Upper lobe of left lung (tissue), 4 donors: ENCODE results near the gene ZNF750.

Source experiments
- EP300 ChIP-seq, 4 donors: sonication (generic); formaldehyde crosslinking; IDR thresholded peaks; one replicate each; pipeline ENCODE4 v1.5.1; 2017; ENCODE audit warnings: antibody characterized with exemption in 4 of 4, control low read depth in 2 of 4
- POLR2A ChIP-seq, 4 donors: fragments of 450-650 bp; IDR thresholded peaks; one replicate each; pipeline ENCODE4 v1.5.1; 2016 to 2017; ENCODE audit warnings: antibody characterized with exemption in 4 of 4, mild to moderate bottlenecking in 2 of 4
- POLR2AphosphoS5 ChIP-seq, 2 donors: sonication (generic); formaldehyde crosslinking; IDR thresholded peaks; one replicate each; pipeline ENCODE4 v1.5.1; 2017; ENCODE audit warnings: antibody characterized with exemption in 2 of 2
- TF ChIP-seq, protein P1 (sequence below), 6 experiments: fragments of 450-650 bp in 4 of 6; fragments of 200-600 bp in 2 of 6; sonication (generic) in 2 of 6; IDR thresholded peaks; one replicate each; pipeline ENCODE4 v1.5.1; 2016 to 2019; ENCODE audit warnings: antibody characterized with exemption in 6 of 6

DNA sequence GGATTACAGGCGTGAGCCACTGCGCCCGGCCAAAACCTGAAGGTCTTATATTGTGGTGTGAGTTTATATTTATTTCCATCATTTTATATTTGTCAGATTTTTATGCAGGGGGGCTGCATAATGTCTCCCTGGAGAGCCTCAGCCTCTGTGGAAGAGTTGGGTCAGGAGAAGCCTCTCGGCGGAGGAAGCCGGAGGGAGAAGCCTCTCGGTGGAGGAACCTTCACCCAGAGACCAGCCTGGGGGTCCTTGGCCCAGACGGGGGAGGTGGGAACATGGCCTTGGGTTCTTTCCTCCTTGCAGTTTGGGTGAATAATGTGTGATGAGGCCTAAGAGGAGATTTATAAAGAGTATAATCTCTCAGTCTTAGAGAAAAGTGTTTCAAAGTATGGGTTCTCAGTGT lies 22.4 kb upstream of the ZNF750 start:
- TF ChIP-seq, protein P1, sequence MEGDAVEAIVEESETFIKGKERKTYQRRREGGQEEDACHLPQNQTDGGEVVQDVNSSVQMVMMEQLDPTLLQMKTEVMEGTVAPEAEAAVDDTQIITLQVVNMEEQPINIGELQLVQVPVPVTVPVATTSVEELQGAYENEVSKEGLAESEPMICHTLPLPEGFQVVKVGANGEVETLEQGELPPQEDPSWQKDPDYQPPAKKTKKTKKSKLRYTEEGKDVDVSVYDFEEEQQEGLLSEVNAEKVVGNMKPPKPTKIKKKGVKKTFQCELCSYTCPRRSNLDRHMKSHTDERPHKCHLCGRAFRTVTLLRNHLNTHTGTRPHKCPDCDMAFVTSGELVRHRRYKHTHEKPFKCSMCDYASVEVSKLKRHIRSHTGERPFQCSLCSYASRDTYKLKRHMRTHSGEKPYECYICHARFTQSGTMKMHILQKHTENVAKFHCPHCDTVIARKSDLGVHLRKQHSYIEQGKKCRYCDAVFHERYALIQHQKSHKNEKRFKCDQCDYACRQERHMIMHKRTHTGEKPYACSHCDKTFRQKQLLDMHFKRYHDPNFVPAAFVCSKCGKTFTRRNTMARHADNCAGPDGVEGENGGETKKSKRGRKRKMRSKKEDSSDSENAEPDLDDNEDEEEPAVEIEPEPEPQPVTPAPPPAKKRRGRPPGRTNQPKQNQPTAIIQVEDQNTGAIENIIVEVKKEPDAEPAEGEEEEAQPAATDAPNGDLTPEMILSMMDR (IDR thresholded peaks at IDR 0.05): no peak
- TF ChIP-seq POLR2A (IDR thresholded peaks at IDR 0.05): no peak
- TF ChIP-seq EP300 (IDR thresholded peaks at IDR 0.05): no peak
- no peak for TF ChIP-seq POLR2AphosphoS5 (IDR thresholded peaks at IDR 0.05)
